ENCODE measurements around the gene SLC41A3.

- TF ChIP-seq CTCF (IDR thresholded peaks at IDR 0.05; ENCODE audit: low read length) (no peak), EZH2 (optimal IDR thresholded peaks at IDR 0.05; ENCODE audit: low read depth, low read length) (no peak), EZH2phosphoT487 (IDR thresholded peaks at IDR 0.05; ENCODE audit: low read length) (no peak)
These were observed 25.3 kb downstream of the SLC41A3 start for GRCh38 chr3:126058666-126059065.
